GM10266 (cell line): Measurements from ENCODE around the gene SMARCAD1.
"Not testable (repeated sequence)": the region's sequence is repeated elsewhere in the genome, so short reads cannot be mapped to it uniquely, and the experiment has no call there.

ENCODE experiments used
- DNase-seq: peaks from one replicate; pipeline ENCODE4 v3.0.0; 2012; ENCODE audit errors: extremely low spot score
- TF ChIP-seq, protein P1 (sequence below): IDR thresholded peaks from 2 replicates; pipeline ENCODE4 v1.5.1; 2012; ENCODE audit warnings: mild to moderate bottlenecking, low read depth; ENCODE audit not compliant: control insufficient read depth, insufficient read depth; ENCODE audit errors: missing control alignments

The SMARCAD1 gene

DNA sequence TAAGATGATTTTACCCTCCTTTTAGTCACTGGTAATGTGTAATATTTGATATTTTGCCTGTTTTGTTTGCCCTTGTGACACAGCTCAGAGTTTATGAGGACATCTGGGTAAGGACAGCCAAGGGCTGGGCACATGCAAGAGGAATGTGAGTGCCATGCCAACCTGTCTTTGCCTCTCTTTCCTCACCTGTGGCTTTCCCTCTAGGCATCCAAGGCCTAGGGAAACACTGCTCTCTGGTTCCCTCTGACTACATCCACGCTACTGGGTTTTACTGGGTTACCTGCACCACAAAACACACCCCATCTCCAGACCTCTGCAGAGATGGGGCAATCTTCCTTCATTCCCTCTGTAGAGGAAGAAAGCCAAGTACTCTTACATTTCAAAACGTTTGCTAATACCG, 127.3 kb downstream of the SMARCAD1 start:
- no peak for DNase-seq
- TF ChIP-seq, protein P1, sequence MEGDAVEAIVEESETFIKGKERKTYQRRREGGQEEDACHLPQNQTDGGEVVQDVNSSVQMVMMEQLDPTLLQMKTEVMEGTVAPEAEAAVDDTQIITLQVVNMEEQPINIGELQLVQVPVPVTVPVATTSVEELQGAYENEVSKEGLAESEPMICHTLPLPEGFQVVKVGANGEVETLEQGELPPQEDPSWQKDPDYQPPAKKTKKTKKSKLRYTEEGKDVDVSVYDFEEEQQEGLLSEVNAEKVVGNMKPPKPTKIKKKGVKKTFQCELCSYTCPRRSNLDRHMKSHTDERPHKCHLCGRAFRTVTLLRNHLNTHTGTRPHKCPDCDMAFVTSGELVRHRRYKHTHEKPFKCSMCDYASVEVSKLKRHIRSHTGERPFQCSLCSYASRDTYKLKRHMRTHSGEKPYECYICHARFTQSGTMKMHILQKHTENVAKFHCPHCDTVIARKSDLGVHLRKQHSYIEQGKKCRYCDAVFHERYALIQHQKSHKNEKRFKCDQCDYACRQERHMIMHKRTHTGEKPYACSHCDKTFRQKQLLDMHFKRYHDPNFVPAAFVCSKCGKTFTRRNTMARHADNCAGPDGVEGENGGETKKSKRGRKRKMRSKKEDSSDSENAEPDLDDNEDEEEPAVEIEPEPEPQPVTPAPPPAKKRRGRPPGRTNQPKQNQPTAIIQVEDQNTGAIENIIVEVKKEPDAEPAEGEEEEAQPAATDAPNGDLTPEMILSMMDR = no peak

DNA sequence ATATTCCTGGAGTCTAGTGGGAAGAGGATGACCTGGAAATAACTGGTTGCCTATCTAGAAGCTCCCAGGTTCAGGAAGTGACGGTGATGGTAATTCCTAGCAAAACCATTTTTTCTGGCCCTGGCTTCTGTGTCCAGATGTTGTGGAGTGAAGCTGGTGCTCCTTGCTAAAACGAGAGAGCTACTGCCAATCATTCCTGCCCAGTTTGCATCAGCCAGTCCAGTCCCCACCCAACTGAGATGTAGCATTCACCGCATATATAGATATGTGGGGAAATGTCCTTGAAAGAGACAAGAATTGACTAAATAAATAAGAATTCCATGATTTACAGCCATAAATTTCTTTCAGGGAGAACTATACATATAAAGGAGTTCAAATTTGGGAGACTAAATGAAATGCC, 128.6 kb downstream of the SMARCAD1 start:
- no peak for DNase-seq
- TF ChIP-seq, protein P1 = no peak

DNA sequence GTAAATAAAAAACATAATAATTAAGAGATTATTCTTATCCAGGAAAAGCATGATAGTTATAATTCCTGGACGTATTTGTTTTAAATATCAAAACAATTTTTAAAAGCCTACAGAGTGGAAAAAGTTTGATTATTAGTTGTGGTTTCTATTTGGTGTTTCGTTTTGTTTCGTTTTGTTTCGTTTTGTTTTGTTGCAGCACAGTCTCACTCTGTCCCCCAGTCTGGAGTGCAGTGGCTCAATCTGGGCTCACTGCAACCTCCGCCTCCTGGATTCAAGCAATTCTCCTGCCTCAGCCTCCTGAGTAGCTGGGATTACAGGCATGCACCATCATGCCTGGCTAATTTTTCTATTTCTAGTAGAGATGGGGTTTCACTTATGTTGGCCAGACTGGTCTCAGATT, 129.1 kb downstream of the SMARCAD1 start:
- not testable (repeated sequence) for DNase-seq

DNA sequence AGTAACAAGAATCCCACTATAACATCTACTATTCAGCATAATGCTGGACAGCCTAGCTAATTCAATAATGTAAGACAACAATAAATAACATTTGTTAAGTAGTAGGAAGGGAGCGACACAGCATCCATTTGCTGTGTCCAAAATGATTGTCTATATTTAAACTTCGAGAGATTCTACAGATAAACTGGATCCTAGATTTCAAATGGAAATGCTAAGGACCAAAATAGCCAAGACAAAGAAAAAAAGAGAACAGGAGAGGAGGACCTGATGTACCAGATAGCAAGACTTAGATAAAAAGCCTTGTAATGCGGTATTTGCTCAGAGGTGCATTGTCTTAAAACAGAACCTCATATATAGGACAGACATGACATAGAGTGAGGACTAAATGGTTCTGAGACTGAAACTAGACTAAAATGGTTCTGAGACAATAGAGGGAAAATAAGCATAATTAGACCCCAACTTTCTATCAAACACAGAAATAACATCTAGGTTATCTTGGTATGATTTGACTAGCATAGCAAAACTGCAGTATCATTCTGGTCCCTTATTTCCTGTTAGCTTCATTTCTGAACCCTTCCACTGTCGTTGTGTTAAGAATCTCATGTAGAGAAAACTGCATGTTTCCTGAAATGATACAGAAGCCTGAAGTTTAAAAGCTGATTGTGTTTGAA, 131.2 kb downstream of the SMARCAD1 start:
- TF ChIP-seq, protein P1 = no peak
- DNase-seq = peak; percentile 10

DNA sequence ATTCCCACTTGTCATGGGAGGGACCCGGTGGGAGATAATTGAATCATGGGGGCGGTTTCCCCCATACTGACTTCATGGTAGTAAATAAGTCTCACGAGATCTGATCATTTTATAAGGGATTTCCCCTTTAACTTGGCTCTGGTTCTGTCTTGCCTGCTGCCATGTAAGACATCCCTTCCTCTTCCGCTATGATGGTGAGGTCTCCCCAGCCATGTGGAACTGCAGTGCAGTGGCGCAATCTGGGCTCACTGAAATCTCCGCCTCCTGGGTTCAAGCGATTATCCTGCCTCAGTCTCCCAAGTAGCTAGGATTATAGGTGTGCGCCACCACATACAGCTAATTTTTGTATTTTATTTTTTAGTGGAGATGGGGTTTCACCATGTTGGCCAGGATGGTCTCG, 132.1 kb downstream of the SMARCAD1 start:
- TF ChIP-seq, protein P1 = no peak
- DNase-seq = no peak
